PC-9 (cell line): ENCODE data around the gene ARHGEF28. TPM values are rescaled to one million over a fixed set of nuclear protein-coding genes. Genes with fewer than 3 reads are reported as not detected.

Experiments used
- BruUV-seq: library from RNA; stranded (reverse); fragments of 400-500 nt; replicated peaks from 2 replicates; lab custom pipeline; 2021; lab: Mats Ljungman, UMichigan
- CTCF ChIA-PET: fragments of 300-600 bp; sonication (Branson Sonifier 250); formaldehyde crosslinking; loops from one replicate; lab custom pipeline; 2022; ENCODE audit warnings: antibody characterized with exemption; lab: Charles Lee
- POLR2A ChIA-PET: fragments of 300-600 bp; sonication (Branson Sonifier 250); formaldehyde crosslinking; loops from one replicate; lab custom pipeline; 2022; ENCODE audit warnings: antibody characterized with exemption; ENCODE audit not compliant: unreplicated experiment; lab: Charles Lee
- DNase-seq, 2 experiments: peaks; one replicate each; pipeline versions ENCODE4 v3.0.0 to v3.0.0-alpha.2; 2015 to 2022; ENCODE audit warnings: mixed read lengths in 1 of 2
- H2AFZ ChIP-seq: fragments of 200-600 bp; sonication (generic); 2 replicates; pipeline ENCODE4 v1.8.1; 2017; ENCODE audit warnings: antibody characterized with exemption
- H3F3A ChIP-seq: fragments of 200-600 bp; sonication (generic); 2 replicates; pipeline ENCODE4 v1.8.1; 2017; ENCODE audit warnings: antibody characterized with exemption, mild to moderate bottlenecking, low read depth; ENCODE audit not compliant: insufficient read depth
- H3K27ac ChIP-seq: fragments of 200-600 bp; sonication (generic); 2 replicates; pipeline ENCODE4 v1.6.1; 2016; ENCODE audit warnings: mixed run types
- H3K27me3 ChIP-seq: fragments of 200-600 bp; sonication (generic); 2 replicates; pipeline ENCODE4 v1.6.1; 2016; ENCODE audit warnings: low read depth, mixed run types; ENCODE audit not compliant: insufficient read depth
- H3K36me3 ChIP-seq: fragments of 200-600 bp; sonication (generic); 2 replicates; pipeline ENCODE4 v1.6.1; 2016; ENCODE audit warnings: low read depth, mixed run types
- H3K4me1 ChIP-seq: fragments of 200-600 bp; sonication (generic); replicated peaks from 2 replicates; pipeline ENCODE4 v1.6.1; 2016; ENCODE audit warnings: mixed run types; ENCODE audit not compliant: insufficient read depth
- H3K4me2 ChIP-seq: fragments of 200-600 bp; sonication (generic); 2 replicates; pipeline ENCODE4 v1.6.1; 2017; ENCODE audit warnings: mixed run types
- H3K4me3 ChIP-seq: fragments of 200-600 bp; sonication (generic); 2 replicates; pipeline ENCODE4 v1.6.1; 2016; ENCODE audit warnings: mixed run types
- H3K79me2 ChIP-seq: fragments of 200-600 bp; sonication (generic); 2 replicates; pipeline ENCODE4 v1.6.1; 2017; ENCODE audit warnings: low read depth, mixed run types
- H3K9me2 ChIP-seq: fragments of 200-600 bp; sonication (generic); 2 replicates; pipeline ENCODE4 v1.8.1; 2017; ENCODE audit warnings: mild to moderate bottlenecking; ENCODE audit not compliant: insufficient read depth
- H3K9me3 ChIP-seq: fragments of 200-600 bp; sonication (generic); 2 replicates; pipeline ENCODE4 v1.8.1; 2016; ENCODE audit warnings: low read depth; ENCODE audit not compliant: insufficient read depth
- H4K20me1 ChIP-seq: fragments of 200-600 bp; sonication (generic); 2 replicates; pipeline ENCODE4 v1.8.1; 2017; ENCODE audit not compliant: insufficient read depth
- EZH2 ChIP-seq: fragments of 200-600 bp; sonication (generic); IDR thresholded peaks from 2 replicates; pipeline ENCODE4 v1.8.0; 2017; ENCODE audit warnings: antibody characterized with exemption, low read depth
- intact Hi-C: fragments of 100-400 bp; cut with micrococcal nuclease; formaldehyde crosslinking; loops from one replicate; pipeline ENCODE4 v1.10.0; 2022; ENCODE audit not compliant: unreplicated experiment
- total RNA-seq: library from RNA; stranded (reverse); gene quantifications from 2 replicates; pipeline ENCODE4 v1.2.3, GENCODE V29; 2021
- TF ChIP-seq, protein P1 (sequence below): fragments of 200-600 bp; sonication (generic); conservative IDR thresholded peaks from 2 replicates; pipeline ENCODE4 v1.6.1; 2017; ENCODE audit warnings: mixed run types, antibody characterized with exemption, mild to moderate bottlenecking, moderate library complexity

ARHGEF28 gene
- total RNA-seq, 1 experiment from 2014 or later: 77.5 TPM

DNA sequence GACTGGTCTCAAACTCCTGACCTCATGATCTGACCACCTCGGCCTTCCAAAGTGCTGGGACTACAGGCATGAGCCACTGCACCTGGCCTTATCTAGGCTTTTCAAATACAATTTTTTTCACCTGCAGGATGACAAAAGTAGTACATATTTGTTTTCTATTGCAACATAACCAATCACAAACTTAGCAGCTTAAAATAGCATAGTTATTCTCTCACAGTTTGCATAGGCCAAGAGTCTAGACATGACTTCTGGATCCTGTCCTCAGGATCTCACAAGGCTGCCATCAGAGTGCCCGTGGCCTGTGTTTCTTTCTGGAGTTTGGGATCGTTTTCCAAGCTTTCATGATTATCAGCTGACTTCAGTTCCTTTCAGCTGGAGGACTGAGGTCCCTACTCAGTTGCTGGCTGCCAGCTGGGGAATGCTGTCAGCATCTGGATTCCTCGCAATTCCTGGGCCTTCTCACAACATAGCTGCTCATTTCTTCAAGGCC, 348.9 kb downstream of the ARHGEF28 start:
- intact Hi-C loops: no loop called here
- H3K9me3 ChIP-seq: no peaks in the 10 kb centered on the region
- no peaks in the 10 kb centered on the region; the same call in none of the 2 replicates for H3K9me2 ChIP-seq
- BruUV-seq: no TSS peak
- no peak for DNase-seq
- no peaks in the 10 kb centered on the region for H4K20me1 ChIP-seq
- H3K79me2 ChIP-seq: no peaks in the 10 kb centered on the region
- CTCF ChIA-PET: interaction anchor here (0.7 kb wide), 1 partner anchor 192 kb away, joined by 3 read pairs; no protein-coding TSS in a partner anchor
- H3K4me1 ChIP-seq: no peaks in the 10 kb centered on the region
- no peak overlapping the region for H2AFZ ChIP-seq
- no peak overlapping the region for H3K4me3 ChIP-seq
- H3F3A ChIP-seq: no peaks in the 10 kb centered on the region
- no peaks in the 10 kb centered on the region for H3K27me3 ChIP-seq
- no peak overlapping the region for H3K4me2 ChIP-seq
- no peak overlapping the region for H3K27ac ChIP-seq
- H3K36me3 ChIP-seq: no peaks in the 10 kb centered on the region
- POLR2A ChIA-PET: no interaction called here
- TF ChIP-seq EZH2: no peak
- TF ChIP-seq, protein P1, sequence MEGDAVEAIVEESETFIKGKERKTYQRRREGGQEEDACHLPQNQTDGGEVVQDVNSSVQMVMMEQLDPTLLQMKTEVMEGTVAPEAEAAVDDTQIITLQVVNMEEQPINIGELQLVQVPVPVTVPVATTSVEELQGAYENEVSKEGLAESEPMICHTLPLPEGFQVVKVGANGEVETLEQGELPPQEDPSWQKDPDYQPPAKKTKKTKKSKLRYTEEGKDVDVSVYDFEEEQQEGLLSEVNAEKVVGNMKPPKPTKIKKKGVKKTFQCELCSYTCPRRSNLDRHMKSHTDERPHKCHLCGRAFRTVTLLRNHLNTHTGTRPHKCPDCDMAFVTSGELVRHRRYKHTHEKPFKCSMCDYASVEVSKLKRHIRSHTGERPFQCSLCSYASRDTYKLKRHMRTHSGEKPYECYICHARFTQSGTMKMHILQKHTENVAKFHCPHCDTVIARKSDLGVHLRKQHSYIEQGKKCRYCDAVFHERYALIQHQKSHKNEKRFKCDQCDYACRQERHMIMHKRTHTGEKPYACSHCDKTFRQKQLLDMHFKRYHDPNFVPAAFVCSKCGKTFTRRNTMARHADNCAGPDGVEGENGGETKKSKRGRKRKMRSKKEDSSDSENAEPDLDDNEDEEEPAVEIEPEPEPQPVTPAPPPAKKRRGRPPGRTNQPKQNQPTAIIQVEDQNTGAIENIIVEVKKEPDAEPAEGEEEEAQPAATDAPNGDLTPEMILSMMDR: no peak

DNA sequence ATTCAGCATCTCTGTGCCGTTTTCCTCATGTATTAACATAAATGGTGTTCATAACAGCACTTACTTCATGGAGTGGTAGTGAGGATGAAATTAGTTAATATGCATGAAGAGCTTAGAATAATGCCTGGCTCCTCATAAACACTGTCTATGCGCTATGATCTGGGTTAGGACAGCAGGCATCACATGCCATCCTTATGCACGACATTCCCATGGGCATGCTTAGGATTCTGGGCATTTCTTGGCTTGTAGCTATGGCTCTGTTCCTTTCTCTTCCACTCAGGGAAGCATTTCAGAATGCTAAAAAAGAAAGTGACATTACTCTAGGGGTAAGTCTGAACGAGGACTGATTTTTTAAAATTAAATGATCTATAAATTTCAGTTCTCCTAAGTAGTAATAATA, 349.8 kb downstream of the ARHGEF28 start:
- Histone ChIP-seq H3K36me3 (no peaks in the 10 kb centered on the region), H3K27ac (no peak overlapping the region), H3F3A (no peaks in the 10 kb centered on the region), H2AFZ (no peak overlapping the region), H3K27me3 (no peaks in the 10 kb centered on the region), H3K4me1 (no peaks in the 10 kb centered on the region), H3K9me2 (no peaks in the 10 kb centered on the region; the same call in none of the 2 replicates), H4K20me1 (no peaks in the 10 kb centered on the region), H3K4me3 (no peak overlapping the region), H3K4me2 (no peak overlapping the region), H3K9me3 (no peaks in the 10 kb centered on the region), H3K79me2 (no peaks in the 10 kb centered on the region)
- no TSS peak for BruUV-seq
- TF ChIP-seq EZH2: no peak
- TF ChIP-seq, protein P1: no peak
- no peak for DNase-seq
- intact Hi-C loops: no loop called here
- ChIA-PET POLR2A (no interaction called here), CTCF (interaction anchor here (0.7 kb wide), 1 partner anchor 193 kb away, joined by 3 read pairs; no protein-coding TSS in a partner anchor)

DNA sequence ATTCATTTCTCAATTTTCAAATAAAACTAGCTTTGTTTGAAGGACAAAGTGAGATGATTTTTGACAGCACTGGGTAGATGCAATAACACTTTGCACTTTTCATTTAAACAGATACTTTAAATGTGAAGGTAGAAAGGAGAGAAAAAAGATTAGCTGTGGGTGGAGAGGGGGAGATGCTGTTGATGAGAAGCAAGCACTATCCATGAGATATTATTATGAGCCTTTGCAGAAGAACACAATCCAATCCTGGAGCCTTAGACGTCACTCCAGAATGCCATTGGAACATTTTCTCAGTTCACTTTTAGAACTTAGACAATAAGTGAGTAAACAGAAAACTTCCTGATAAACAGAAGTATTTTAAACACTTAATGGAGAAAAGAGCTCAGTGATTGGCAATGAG, 351.1 kb downstream of the ARHGEF28 start:
- H3K79me2 ChIP-seq: no peaks in the 10 kb centered on the region
- no peak overlapping the region for H2AFZ ChIP-seq
- H3K9me2 ChIP-seq: no peaks in the 10 kb centered on the region; the same call in none of the 2 replicates
- BruUV-seq: no TSS peak
- POLR2A ChIA-PET: no interaction called here
- H3K9me3 ChIP-seq: no peaks in the 10 kb centered on the region
- H3K4me1 ChIP-seq: no peaks in the 10 kb centered on the region
- H3K36me3 ChIP-seq: no peaks in the 10 kb centered on the region
- CTCF ChIA-PET: no interaction called here
- no peak overlapping the region for H3K4me2 ChIP-seq
- TF ChIP-seq EZH2: no peak
- TF ChIP-seq, protein P1: no peak
- intact Hi-C loops: no loop called here
- no peaks in the 10 kb centered on the region for H3K27me3 ChIP-seq
- no peaks in the 10 kb centered on the region for H4K20me1 ChIP-seq
- no peak overlapping the region for H3K27ac ChIP-seq
- DNase-seq: no peak
- no peaks in the 10 kb centered on the region for H3F3A ChIP-seq
- H3K4me3 ChIP-seq: no peak overlapping the region
